Globus pallidus (tissue), 1 donor: ENCODE measurements around the gene S100B.
"Not testable (repeated sequence)": the region's sequence is repeated elsewhere in the genome, so short reads cannot be mapped to it uniquely, and the experiment has no call there.

Experiments used
- DNase-seq: peaks from one replicate; pipeline ENCODE4 v3.0.0-alpha.2; 2015; ENCODE audit warnings: low spot score

S100B gene

GRCh38 chr21:46600978-46601377, 3.9 kb downstream of the S100B start:
- no peak for DNase-seq

- no peak for DNase-seq
These were observed 4.6 kb downstream of the S100B start for GRCh38 chr21:46600305-46600704.

GRCh38 chr21:46598581-46599572, 6.0 kb downstream of the S100B start:
- no peak for DNase-seq

GRCh38 chr21:46597896-46598343, 7.0 kb downstream of the S100B start:
- DNase-seq: no peak

GRCh38 chr21:46597031-46597430, 7.9 kb downstream of the S100B start:
- no peak for DNase-seq

- no peak for DNase-seq
These were observed 8.7 kb downstream of the S100B start for GRCh38 chr21:46596201-46596600.

GRCh38 chr21:46594276-46594675, 10.6 kb downstream of the S100B start:
- no peak for DNase-seq

- no peak for DNase-seq
These were observed 19.5 kb downstream of the S100B start for GRCh38 chr21:46585191-46585953.

- no peak for DNase-seq
These were observed 23.0 kb downstream of the S100B start for GRCh38 chr21:46581780-46582307.

- DNase-seq: not testable (repeated sequence)
These were observed 25.5 kb downstream of the S100B start for GRCh38 chr21:46579394-46579793.

GRCh38 chr21:46577786-46578185, 27.1 kb downstream of the S100B start:
- not testable (repeated sequence) for DNase-seq

GRCh38 chr21:46572850-46573249, 32.0 kb downstream of the S100B start:
- DNase-seq: no peak

- no peak for DNase-seq
These were observed 34.3 kb downstream of the S100B start for GRCh38 chr21:46570631-46571030.

- no peak for DNase-seq
These were observed 34.8 kb downstream of the S100B start for GRCh38 chr21:46570119-46570518.

GRCh38 chr21:46569081-46569480, 35.8 kb downstream of the S100B start:
- DNase-seq: no peak

GRCh38 chr21:46568562-46568961, 36.3 kb downstream of the S100B start:
- no peak for DNase-seq

GRCh38 chr21:46567348-46567747, 37.5 kb downstream of the S100B start:
- DNase-seq: no peak

- DNase-seq: no peak
These were observed 40.5 kb downstream of the S100B start for GRCh38 chr21:46564391-46564790.

- DNase-seq: no peak
These were observed 41.8 kb downstream of the S100B start for GRCh38 chr21:46562964-46563607.

GRCh38 chr21:46562472-46562871, 42.4 kb downstream of the S100B start:
- no peak for DNase-seq

GRCh38 chr21:46561445-46562090, 43.3 kb downstream of the S100B start:
- DNase-seq: no peak
